CD14-positive monocyte (primary cell): ENCODE results near the gene TES. TPM values are rescaled to one million over a fixed set of nuclear protein-coding genes. Genes with fewer than 3 reads are reported as not detected.

ENCODE experiments used
- DNase-seq, 3 donors: peaks; one replicate each; pipeline ENCODE4 v3.0.0-alpha.2; 2011 to 2022
- H2AFZ ChIP-seq: 2 replicates; pipeline ENCODE4 v1.6.0; 2012; ENCODE audit warnings: mild to moderate bottlenecking, low read depth, low read length, inconsistent platforms; ENCODE audit not compliant: insufficient read depth, poor library complexity, severe bottlenecking
- H3K27ac ChIP-seq, 2 donors: 1 replicate in 1 of 2; 2 replicates in 1 of 2; pipeline ENCODE4 v1.5.1; 2012 to 2013; ENCODE audit warnings: low read length in 2 of 2, control low read depth in 1 of 2, inconsistent platforms in 1 of 2, low read depth in 1 of 2, mild to moderate bottlenecking in 1 of 2
- H3K27me3 ChIP-seq, 2 donors: one replicate each; pipeline versions ENCODE4 v1.6.0 to v1.6.1; 2011 to 2013; ENCODE audit warnings: low read length in 2 of 2; ENCODE audit not compliant: control insufficient read depth in 2 of 2, insufficient read depth in 2 of 2
- H3K36me3 ChIP-seq, 2 donors: replicated peaks in 1 of 2; 1 replicate in 1 of 2; 2 replicates in 1 of 2; pipeline versions ENCODE4 v1.5.1 to v1.6.1; 2012 to 2013; ENCODE audit warnings: low read length in 2 of 2, control low read depth in 1 of 2, inconsistent platforms in 1 of 2, mild to moderate bottlenecking in 1 of 2; ENCODE audit not compliant: insufficient read depth in 2 of 2, control insufficient read depth in 1 of 2
- H3K4me1 ChIP-seq, 2 donors: 1 replicate in 1 of 2; 2 replicates in 1 of 2; pipeline versions ENCODE4 v1.5.1 to v1.6.1; 2012 to 2013; ENCODE audit warnings: low read length in 2 of 2, control low read depth in 1 of 2, inconsistent platforms in 1 of 2, mild to moderate bottlenecking in 1 of 2, moderate library complexity in 1 of 2; ENCODE audit not compliant: insufficient read depth in 2 of 2, control insufficient read depth in 1 of 2
- H3K4me2 ChIP-seq: replicated peaks from 2 replicates; pipeline ENCODE3; 2012; ENCODE audit warnings: low read length, moderate library complexity, mild to moderate bottlenecking; ENCODE audit not compliant: poor library complexity, severe bottlenecking; ENCODE audit errors: extremely low read depth
- H3K4me3 ChIP-seq, 3 experiments: fragments of 200-600 bp in 1 of 3; sonication (generic) in 1 of 3; replicated peaks in 1 of 3; 1 replicate in 2 of 3; 2 replicates in 1 of 3; pipeline ENCODE4 v1.5.1; 2011 to 2013; ENCODE audit warnings: low read length in 3 of 3, mild to moderate bottlenecking in 3 of 3, control low read depth in 2 of 3, low read depth in 2 of 3, inconsistent platforms in 1 of 3, moderate library complexity in 1 of 3
- H3K79me2 ChIP-seq: 2 replicates; pipeline ENCODE4 v1.6.0; 2012; ENCODE audit warnings: mild to moderate bottlenecking, control low read depth, inconsistent platforms, low read length, moderate library complexity; ENCODE audit not compliant: insufficient read depth
- H3K9ac ChIP-seq: 2 replicates; pipeline ENCODE4 v1.6.0; 2017; ENCODE audit warnings: low read length, mild to moderate bottlenecking; ENCODE audit not compliant: insufficient read depth, poor library complexity, severe bottlenecking
- H3K9me3 ChIP-seq, 2 donors: replicated peaks in 1 of 2; 1 replicate in 1 of 2; 2 replicates in 1 of 2; pipeline versions ENCODE4 v1.5.1 to v1.6.1; 2012 to 2013; ENCODE audit warnings: low read length in 2 of 2, control low read depth in 1 of 2; ENCODE audit not compliant: control insufficient read depth in 1 of 2, insufficient read depth in 1 of 2
- H4K20me1 ChIP-seq: 2 replicates; pipeline ENCODE4 v1.6.0; 2012; ENCODE audit warnings: mild to moderate bottlenecking, low read length, control low read depth, moderate library complexity; ENCODE audit not compliant: insufficient read depth
- H3K27ac Mint-ChIP-seq, 7 donors: one replicate each; pipeline ENCODE4 v1.8.0; 2020; ENCODE audit warnings: mild to moderate bottlenecking in 7 of 7, mixed read lengths in 7 of 7, moderate library complexity in 6 of 7, inconsistent platforms in 2 of 7
- H3K27me3 Mint-ChIP-seq, 3 donors: one replicate each; pipeline ENCODE4 v1.8.0; 2021 to 2022; ENCODE audit warnings: low read depth in 3 of 3, mild to moderate bottlenecking in 3 of 3, mixed read lengths in 3 of 3, moderate library complexity in 3 of 3, inconsistent platforms in 1 of 3
- H3K36me3 Mint-ChIP-seq, 2 donors: one replicate each; pipeline ENCODE4 v1.8.0; 2020; ENCODE audit warnings: mixed read lengths in 2 of 2, inconsistent platforms in 1 of 2, mild to moderate bottlenecking in 1 of 2
- H3K4me1 Mint-ChIP-seq: one replicate; pipeline ENCODE4 v1.8.0; 2020; ENCODE audit warnings: mild to moderate bottlenecking, mixed read lengths
- H3K4me3 Mint-ChIP-seq, 2 donors: one replicate each; pipeline ENCODE4 v1.8.0; 2020; ENCODE audit warnings: mild to moderate bottlenecking in 2 of 2, mixed read lengths in 2 of 2, moderate library complexity in 1 of 2
- H3K9me3 Mint-ChIP-seq, 7 donors: one replicate each; pipeline ENCODE4 v1.8.0; 2020 to 2022; ENCODE audit warnings: mixed read lengths in 7 of 7, mild to moderate bottlenecking in 6 of 7, moderate library complexity in 6 of 7, inconsistent platforms in 2 of 7
- CTCF ChIP-seq: fragments of 200-600 bp; IDR thresholded peaks from one replicate; pipeline ENCODE4 v1.8.0; 2022; ENCODE audit warnings: antibody characterized with exemption, mild to moderate bottlenecking
- WGBS: methylation state at CpG from one replicate; pipeline ENCODE4 v1.1.5; 2013; ENCODE audit warnings: missing lambda C conversion rate; ENCODE audit not compliant: insufficient coverage; 5-methylcytosine and 5-hydroxymethylcytosine counted together
- intact Hi-C, 2 donors: fragments of 100-400 bp; cut with micrococcal nuclease; formaldehyde crosslinking; loops; one replicate each; pipeline versions ENCODE4 v1.15.0 to v1.15.1; 2023
- polyA plus RNA-seq, 3 donors: library from polyadenylated mRNA; depleted of rRNA in 1 of 3; unstranded in 2 of 3; stranded (reverse) in 1 of 3; fragments of 300-500 nt in 2 of 3; fragments of >200 nt in 1 of 3; fragmentation: Illumina TruSeq in 2 of 3; gene quantifications; 1 replicate in 2 of 3; 2 replicates in 1 of 3; pipeline ENCODE4 v1.2.3, GENCODE V29; 2012 to 2021

Gene TES
- polyA plus RNA-seq, 3 donors, result 61.7 to 104 (median 89.0) TPM

DNA sequence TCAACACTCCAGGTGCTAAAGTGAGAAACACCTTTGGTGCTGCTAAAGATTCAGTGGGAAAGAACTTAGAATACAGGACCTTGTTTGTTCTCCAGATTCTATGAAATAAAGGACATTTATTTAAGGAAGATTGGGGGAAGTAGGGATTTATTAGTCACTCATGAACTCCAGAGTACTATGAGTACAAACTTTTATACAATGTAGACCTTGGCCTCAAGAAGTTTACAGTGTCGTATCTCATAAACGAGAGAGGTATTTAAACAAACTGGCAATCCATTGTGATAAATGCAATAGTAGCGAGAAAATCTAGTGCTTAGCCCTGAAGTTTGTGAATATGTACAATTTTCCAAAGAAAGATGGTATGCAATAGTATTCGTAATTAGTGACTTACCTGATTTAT lies 59.1 kb downstream of the TES start:
- TF ChIP-seq CTCF, result no peak
- Mint-ChIP-seq H3K4me1 (no peaks in the 10 kb centered on the region), H3K4me3 (no peak overlapping the region), H3K36me3 (no peaks in the 10 kb centered on the region), H3K9me3 (no peaks in the 10 kb centered on the region), H3K27me3 (peaks cover 0 to 4% (median 0%) of the 10 kb centered on the region in 3 donors), H3K27ac (no peak overlapping the region)
- Histone ChIP-seq H3K4me3 (no peak overlapping the region), H3K27ac (no peak overlapping the region), H2AFZ (no peak overlapping the region), H3K79me2 (no peaks in the 10 kb centered on the region), H3K36me3 (no peaks in the 10 kb centered on the region), H3K4me1 (no peaks in the 10 kb centered on the region), H4K20me1 (no peaks in the 10 kb centered on the region), H3K27me3 (no peaks in the 10 kb centered on the region), H3K4me2 (no peak overlapping the region), H3K9ac (no peak overlapping the region), H3K9me3 (no peaks in the 10 kb centered on the region)
- 100% methylated on average over 2 of the region's 4 CpGs for WGBS
- intact Hi-C loops, result no loop called here
- no peak for DNase-seq

DNA sequence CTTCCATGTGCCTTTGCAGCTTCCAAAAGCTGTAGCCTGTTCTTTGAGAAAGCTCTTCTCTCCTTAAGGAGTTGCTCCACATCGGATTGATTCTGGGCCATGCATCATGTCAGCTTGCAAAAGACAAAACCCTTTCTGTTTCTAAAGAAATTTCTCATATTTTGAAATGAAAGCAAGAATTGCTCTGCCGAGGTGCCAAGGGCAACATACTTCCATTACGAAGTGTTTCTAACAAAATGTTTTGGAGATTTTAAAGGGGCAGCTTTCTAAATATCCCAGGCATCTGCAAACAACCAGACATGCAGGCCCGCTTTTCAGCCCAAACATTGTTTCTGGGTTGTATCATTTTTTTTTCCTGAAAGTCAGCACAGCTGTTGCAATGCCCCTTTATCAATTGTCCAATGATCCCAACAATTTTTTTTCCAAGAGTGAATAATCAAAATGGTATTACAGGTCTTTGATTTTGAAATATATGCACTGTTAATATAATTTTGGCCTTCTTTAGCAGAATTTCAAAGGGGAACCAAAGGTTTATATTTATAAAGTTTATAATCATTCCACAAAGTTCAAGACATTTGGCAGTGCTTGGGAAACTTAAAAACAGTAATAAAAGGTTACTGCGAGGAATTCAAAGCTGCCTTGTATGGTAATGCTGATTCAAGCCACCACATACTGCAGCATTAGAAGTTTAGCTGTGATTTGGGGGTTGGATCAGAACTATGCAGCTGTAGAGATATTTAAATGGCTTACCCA lies 61.0 kb downstream of the TES start:
- no peak overlapping the region for H3K4me3 Mint-ChIP-seq
- H3K27me3 ChIP-seq, result no peaks in the 10 kb centered on the region
- TF ChIP-seq CTCF, result no peak
- H3K36me3 Mint-ChIP-seq, result no peaks in the 10 kb centered on the region
- H3K79me2 ChIP-seq, result no peaks in the 10 kb centered on the region
- H4K20me1 ChIP-seq, result no peaks in the 10 kb centered on the region
- 100% methylated on average over 1 of the region's 5 CpGs for WGBS
- peaks cover 2% of the 10 kb centered on the region for H3K4me1 Mint-ChIP-seq
- H3K4me2 ChIP-seq, result no peak overlapping the region
- no peaks in the 10 kb centered on the region for H3K9me3 ChIP-seq
- no peak overlapping the region for H3K4me3 ChIP-seq
- intact Hi-C loops, result no loop called here
- no peaks in the 10 kb centered on the region for H3K4me1 ChIP-seq
- H3K27me3 Mint-ChIP-seq, result peaks cover 0 to 4% (median 0%) of the 10 kb centered on the region in 3 donors
- H3K27ac Mint-ChIP-seq, result no peak overlapping the region
- H3K9me3 Mint-ChIP-seq, result peaks cover 0 to 4% (median 0%) of the 10 kb centered on the region in 7 donors
- no peak overlapping the region for H3K27ac ChIP-seq
- no peaks in the 10 kb centered on the region for H3K36me3 ChIP-seq
- H2AFZ ChIP-seq, result no peak overlapping the region
- H3K9ac ChIP-seq, result no peak overlapping the region
- no peak for DNase-seq
